NCI-H1417 (cell line): ENCODE results near the gene AASS.

ENCODE experiments used
- DNase-seq, 3 experiments: peaks; one replicate each; lab custom pipeline; 2025; lab: John Stamatoyannopoulos, UW

Gene AASS

GRCh38 chr7:122040147-122040546 lies 103.9 kb downstream of the AASS start:
- DNase-seq = no peak

DNA sequence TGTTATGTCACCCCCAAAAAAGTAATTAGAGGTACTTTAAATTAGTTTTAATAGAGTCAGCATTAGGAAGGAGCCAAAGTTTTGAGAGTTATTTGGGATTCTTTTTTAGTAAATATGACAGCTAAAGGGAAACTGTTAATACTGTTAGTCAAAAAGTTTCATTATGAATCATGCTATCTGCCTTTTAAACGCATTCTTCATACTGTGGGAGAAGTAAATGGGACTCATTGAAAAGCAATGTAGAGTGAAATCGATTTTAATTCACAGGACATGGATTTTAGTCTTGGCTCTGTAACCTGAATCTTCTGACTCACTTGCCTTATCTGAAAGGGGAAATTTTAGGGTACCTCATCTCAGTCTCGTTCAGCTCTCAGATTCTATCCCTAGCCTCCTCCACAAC lies 105.1 kb downstream of the AASS start:
- no peak for DNase-seq

GRCh38 chr7:122038134-122038533 lies 105.9 kb downstream of the AASS start:
- no peak for DNase-seq

DNA sequence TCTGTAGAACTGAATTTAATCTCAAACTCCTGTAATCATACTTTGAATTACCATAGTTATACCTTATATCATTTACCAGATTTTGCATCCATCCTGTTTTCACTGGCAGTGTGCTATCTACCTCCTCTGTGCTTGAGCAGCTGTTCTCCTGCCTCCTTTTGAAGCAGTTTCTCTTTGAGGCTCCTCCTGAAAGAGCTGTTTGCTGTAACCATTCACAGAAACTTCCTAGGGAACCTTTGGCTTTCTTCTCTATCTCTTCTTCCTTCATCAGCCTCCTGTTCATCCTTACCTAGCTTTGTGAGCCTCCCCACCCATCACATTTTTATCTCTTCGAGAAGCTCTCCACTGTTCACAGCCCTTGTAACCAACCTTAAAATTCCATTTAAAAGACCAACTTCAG lies 108.2 kb downstream of the AASS start:
- no peak for DNase-seq

DNA sequence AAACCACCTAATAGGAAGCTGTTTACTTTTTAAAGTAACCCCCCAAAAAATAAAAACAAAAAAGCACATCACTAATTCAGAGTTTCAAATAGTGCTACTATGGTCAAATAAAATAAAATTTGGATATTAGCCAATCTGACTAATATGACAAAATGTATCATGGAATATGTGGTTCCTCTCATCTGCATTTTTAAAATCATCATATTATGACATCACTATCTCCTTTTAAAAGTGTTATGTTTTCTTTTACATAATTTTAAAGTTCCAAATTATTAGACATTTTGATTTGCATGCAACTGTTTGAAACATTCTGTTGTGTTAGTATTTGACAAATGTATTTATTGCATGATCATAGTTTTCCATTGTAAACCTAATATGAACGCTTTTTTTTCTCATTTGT lies 110.4 kb downstream of the AASS start:
- no peak for DNase-seq

DNA sequence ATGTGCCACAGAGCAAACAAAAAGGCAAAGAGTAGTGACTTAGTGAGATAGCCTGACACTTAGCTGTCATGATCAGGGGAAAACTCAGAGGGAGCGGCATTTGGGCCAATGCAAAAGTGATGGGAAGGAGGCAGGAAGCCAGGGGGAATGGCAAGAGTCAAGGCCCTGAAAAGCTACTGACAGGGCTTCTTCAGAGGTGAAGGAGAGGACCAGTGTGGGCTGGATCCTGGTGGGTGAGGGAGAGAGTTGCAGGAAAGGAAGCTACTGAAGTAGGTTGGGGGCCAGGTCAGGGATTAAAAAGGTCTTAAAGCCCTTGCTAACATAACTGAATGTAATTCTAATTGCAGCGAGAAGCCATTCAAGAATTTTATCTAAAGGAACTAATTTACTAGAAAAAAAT lies 117.0 kb downstream of the AASS start:
- DNase-seq = no peak
